Uterus (tissue), 2 donors: ENCODE results near the gene MREG.

Source experiments
- CTCF ChIP-seq, 4 experiments: fragments of 200-600 bp in 2 of 4; fragments of 450-650 bp in 2 of 4; sonication (generic) in 2 of 4; IDR thresholded peaks; one replicate each; pipeline ENCODE4 v1.5.1; 2016 to 2019; ENCODE audit warnings: antibody characterized with exemption in 4 of 4, mild to moderate bottlenecking in 2 of 4, moderate library complexity in 1 of 4
- POLR2A ChIP-seq, 2 donors: fragments of 450-650 bp; IDR thresholded peaks; one replicate each; pipeline ENCODE4 v1.6.1; 2016; ENCODE audit warnings: antibody characterized with exemption in 2 of 2, mild to moderate bottlenecking in 1 of 2, moderate library complexity in 1 of 2

DNA sequence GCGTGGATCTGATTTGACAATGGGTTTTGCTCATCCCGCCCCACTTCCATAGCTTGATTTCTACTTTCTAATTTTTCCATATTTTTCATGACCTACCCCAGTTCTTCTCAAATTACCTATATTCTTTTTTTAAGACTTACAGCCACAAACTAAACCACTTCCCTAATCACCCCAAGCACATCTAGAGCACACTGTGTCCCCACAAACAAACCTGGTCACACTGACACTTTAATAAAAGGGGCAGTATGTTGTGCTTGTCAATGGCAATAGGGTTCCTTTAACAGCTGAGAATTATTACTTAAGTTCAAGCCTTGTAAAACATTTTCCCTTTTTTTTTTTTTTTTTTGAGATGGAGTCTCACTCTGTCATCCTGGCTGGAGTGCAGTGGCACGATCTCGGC, 47.1 kb downstream of the MREG start:
- TF ChIP-seq CTCF (IDR thresholded peaks at IDR 0.05): no peak
- no peak for TF ChIP-seq POLR2A (IDR thresholded peaks at IDR 0.05)
